ENCODE measurements around the gene PSTK.

DNA sequence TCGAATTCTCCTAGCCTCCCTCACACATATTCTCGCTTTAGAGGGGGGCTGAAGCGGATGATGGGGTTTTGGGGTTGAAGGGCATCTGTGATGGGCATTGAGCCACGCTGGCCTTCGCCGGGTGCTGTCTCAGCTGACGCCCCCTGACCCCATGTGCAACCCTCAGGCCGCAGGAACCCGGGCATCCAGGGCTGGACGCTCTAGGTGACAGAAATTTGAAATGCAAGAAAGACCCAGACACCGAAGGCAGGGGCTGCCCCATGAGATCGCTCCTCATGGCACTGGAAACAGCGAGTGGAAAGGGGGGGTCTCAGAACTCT is 25.5 kb upstream of the PSTK start:
- TF ChIP-seq, protein P1, sequence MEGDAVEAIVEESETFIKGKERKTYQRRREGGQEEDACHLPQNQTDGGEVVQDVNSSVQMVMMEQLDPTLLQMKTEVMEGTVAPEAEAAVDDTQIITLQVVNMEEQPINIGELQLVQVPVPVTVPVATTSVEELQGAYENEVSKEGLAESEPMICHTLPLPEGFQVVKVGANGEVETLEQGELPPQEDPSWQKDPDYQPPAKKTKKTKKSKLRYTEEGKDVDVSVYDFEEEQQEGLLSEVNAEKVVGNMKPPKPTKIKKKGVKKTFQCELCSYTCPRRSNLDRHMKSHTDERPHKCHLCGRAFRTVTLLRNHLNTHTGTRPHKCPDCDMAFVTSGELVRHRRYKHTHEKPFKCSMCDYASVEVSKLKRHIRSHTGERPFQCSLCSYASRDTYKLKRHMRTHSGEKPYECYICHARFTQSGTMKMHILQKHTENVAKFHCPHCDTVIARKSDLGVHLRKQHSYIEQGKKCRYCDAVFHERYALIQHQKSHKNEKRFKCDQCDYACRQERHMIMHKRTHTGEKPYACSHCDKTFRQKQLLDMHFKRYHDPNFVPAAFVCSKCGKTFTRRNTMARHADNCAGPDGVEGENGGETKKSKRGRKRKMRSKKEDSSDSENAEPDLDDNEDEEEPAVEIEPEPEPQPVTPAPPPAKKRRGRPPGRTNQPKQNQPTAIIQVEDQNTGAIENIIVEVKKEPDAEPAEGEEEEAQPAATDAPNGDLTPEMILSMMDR (IDR thresholded peaks at IDR 0.05) = no peak
- TF ChIP-seq POLR2A (IDR thresholded peaks at IDR 0.05) = no peak
